GF-D8 (cell line): ENCODE measurements around the gene GNL1.
A peak's percentile ranks its signal among the peaks of the same experiment; 100 is the strongest.

Experiments
- DNase-seq: peaks from one replicate; lab custom pipeline; 2025; lab: John Stamatoyannopoulos, UW

The GNL1 gene

DNA sequence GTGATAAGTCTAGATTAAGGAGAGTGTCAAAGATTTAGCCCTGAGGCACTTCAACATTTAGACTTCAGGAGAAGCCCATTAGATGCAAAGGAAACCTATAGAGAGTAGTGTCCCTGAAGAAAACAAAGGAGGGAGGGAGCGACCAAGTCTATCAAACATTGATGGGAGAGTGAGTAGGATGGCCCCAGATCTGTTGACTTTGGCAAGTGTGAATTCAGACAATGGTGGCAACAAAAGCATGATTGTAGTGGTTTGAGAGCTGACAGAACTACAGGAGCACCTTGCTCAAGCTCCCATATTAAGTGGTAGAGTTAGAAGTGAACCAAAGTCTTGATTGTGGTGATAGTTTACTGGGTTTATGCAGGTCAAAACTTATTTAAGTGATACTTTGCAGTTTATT, 14.0 kb upstream of the GNL1 start:
- no peak for DNase-seq

DNA sequence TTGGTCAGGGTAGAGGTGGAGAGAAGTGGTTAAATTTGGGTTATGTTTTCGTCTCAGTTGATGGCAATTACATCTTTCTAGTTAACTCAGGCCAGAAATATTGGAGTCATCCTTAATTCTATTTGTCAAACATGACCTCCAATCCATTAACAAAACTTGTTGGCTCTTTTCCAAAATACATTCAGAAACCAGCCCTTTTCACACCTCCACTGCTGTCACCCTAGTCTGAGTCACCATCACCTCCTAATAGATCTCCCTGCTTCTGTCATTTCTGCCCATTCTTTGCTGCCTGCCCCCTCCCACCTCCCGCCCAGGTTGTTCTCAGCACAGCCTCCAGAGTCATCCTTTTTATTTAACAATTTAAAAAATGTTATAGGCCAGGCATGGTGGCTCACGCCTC, 12.0 kb upstream of the GNL1 start:
- no peak for DNase-seq

DNA sequence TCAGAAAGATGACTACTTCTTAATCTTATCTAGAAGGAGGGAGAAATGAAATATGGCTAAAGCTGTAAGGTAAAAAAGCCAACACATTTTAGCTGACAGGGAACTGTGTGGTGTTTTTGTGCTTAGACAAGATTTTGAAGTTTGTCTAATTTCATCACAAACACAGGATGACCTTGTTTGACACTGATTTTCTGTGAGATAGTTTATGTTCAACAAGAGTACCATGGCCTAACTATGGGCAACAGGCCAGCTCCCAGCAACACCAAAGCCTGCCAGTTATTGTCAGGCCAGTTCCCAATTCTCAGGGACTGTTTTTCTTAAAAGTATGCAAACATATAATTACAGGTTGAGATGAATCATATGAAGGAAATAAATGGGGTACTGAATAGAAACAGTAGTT, 9.5 kb upstream of the GNL1 start:
- DNase-seq: no peak

DNA sequence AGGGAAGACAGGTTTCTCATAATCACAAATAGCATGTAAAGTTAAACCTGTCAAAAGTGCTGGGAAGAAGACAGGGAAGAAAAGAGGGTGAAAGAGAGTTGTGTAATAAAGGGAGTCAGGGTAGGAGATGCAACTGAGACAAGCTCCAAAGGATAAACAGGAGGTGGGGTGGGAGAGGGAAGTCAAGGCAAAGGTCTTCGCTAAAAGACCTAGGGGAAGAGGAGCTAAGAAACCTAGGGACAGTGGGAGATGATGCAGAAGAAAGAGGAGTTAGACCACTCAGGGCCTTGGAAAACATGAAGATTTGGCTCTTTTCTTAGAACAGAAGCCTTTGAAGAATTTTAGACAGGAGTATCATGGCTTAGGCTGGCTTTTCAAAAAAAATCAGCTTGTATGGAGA, 7.8 kb upstream of the GNL1 start:
- no peak for DNase-seq

DNA sequence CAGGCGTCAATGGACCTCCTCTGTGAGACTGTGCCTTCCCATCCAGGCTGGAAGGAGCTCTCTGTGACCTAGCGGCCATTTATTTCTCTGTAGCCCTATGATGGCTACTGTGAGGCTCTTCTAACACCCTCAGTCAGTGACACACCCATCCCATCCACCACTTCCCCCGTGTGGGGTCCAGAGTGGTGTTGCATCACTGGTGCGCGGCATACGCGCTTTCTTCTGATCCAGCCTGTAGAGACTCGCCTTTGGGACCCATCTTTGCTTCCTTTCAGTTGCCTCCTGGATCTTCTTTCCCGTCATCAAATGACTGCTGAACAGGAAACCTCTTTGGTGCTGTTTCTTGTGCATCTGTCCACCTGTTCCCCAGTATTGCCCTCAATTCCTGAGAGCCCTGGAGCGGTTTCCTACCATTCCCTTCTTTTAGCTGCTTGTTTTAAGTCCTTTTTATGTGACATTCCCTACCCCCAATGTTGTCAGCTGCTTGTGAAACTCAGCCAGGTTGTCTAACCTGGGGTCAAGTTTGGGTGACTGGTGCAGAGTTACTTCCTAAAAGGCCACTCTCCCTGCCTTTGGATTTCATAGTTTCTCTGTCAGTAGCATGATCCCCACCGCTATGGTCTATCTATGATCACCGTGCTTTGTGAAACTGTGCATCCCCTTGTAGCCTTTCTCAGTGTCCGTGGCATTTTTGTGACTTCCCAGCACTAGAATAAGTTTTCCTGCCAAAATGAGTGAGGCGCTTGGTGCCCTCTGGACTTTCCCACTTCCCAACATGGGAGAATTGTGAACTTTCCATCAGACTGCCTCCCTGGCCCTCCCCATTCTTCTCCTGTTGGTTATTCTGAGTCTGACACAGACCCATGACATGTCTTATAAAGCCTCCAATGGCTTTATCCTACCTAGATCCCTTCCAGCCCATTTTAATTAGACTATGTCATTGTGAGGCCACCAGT, 6.5 kb upstream of the GNL1 start:
- no peak for DNase-seq

DNA sequence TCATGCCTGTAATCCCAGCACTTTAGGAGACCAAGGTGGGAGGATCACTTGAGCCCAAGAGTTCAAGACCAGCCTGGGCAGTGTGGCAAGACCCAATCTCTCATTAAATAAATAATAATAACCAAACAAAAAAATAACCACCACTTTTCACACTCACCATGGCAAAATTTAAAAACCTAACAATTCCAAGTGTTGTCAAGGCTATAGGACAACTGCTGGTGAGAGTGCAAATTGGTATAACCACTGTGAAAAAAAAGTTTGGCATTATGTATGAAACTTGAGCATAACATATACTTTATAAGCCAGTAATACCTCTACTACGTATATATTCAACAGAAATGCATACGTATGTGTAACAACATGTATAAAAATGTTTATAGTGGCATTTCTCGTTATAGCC, 4.6 kb upstream of the GNL1 start:
- no peak for DNase-seq

DNA sequence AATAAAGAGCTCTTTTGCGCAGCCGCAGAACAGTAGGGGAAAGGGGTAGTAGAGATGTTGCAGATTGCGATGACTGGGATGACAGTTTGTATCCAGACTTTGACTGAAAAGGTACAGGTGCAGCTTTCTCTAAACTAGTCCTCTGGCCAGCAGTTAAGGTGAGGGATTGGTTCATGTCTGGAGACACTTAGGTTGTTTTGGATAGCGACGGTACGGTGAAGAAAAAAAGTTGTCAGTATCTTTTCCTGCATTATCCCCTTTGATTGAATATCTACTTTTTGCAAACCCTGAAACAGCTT, 1.3 kb upstream of the GNL1 start:
- peak; percentile 36 for DNase-seq

DNA sequence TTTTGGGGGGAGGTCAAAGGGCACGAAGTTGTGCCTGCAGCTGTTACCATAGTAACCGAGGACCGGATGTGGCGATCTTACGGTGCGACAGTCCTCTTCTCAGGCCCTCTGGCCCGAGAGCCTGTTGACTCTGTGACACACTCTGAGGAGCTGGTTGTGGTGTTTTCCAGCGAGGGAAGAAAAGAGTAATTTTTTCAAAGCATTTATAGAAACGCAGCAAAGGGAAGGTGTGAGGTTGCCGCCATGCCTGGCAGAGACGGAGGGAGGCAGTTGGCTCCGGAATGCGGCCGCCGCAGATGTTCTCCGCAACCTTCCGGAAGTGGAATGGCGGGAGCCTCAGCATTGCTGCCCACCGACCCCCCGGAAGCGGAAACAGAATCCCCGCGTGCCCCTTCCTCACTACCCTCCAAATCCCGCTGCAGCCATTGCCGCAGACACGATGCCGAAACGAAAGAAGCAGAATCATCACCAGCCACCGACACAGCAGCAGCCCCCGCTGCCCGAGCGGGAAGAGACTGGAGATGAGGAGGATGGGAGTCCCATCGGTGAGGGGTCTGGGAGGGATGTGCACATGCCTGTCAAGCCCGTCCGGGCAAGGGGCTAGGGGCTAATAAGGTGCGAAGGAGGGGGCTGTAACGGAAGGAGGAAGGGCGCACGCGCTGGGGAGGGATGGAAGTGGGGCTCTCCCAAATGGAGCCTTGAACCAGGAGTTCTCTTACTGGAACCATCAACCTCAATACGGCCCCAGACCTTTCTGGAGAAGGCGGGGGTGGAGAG, 805 bp upstream of the GNL1 start, which contains the start of gene PRR3:
TSS of gene PRR3 (plus strand) at position 390 of the 777 bp plus-strand sequence. CDS start at position 440, 50 bp downstream.
- DNase-seq: peak; percentile 74

DNA sequence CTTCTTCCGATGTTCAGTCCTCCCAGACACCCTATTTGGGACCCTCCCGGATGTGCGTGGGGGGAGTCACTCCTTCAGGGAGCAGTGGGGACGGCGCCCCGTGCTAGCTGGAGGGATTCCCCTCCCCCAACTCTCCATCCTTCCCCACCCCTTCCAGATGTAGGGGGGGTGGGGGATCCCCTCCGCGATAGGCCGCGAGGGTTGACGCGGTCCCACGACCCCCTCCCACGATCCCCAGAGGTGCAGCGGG, 548 bp downstream of the GNL1 start:
- DNase-seq: no peak

DNA sequence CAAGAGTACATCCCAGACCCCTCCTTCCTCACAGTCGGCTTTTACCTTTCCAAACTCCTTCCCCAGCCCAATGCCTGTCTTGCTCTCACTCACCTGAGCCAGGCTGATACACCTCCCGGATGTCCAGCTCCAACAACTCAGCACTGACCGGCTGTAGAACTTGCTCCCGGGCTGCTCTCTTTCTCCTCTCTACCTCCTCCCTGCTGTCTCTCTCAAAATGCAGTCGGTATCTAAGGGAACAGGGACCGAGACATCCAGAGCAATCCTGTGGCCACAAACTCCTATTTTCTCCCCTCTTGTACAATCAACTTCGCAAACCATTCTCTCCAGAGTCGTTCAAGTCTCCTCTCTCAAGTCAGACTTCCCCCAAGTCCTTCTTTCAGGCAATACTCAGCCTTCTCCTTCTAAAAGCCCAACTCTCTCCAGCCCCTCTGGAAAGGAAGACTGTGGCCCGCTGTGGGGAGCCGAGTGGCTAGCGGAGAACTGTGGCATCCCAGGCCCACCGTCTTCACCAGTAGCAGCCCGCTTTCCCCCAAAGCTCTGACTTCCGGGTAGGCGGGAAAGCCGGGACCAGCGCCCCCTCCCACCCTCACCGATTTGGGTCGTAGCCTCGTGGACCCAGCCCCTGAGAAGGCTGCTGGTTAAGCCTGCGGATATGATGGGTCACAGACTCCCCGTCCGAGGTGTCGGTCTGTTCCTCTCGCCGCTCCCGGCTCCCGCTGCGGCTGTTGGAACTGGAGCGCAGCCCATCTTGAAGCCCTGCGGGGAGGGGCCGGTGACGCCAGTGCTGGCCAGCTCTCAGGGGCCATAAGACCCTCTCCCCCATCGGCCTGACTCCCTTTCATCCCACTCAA, 1.1 kb downstream of the GNL1 start:
- DNase-seq: no peak

DNA sequence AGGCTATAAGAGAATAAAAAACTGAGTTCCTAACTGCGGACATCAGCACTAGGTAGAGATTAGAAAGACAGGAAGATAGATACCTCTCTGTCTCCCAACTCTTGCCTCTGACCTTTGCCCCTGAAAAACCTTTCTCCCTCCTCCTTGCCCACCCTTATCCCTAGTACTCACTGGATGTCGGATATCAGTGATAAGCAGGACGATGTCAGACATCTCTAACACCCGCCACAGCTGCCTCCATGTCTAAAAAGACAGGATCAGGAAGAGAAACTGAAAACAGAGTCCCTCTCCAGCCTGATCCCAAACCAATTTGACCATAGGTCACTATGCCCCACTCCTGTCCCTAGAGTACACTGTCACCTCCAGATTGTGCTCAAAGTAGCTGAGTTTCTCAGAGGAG, 1.9 kb downstream of the GNL1 start:
- no peak for DNase-seq

DNA sequence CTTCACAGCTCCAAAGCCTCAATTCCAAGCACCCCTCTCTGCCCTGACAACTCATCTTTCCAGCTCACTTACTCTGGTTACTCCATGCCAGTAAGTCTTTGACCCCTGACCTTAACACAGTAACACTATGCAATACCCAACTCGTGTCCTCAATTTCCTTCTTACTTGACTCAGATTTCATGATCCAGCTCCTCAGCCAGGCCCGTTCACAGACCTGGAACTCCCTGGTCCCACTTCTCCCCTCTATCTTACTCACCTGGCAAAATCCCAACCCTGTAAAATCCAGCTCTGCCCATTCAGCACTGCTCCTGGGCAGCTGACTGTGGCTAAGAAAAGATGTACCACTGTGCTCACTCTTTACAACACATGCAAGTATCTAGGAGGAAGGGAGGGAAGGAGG, 7.9 kb downstream of the GNL1 start:
- no peak for DNase-seq

DNA sequence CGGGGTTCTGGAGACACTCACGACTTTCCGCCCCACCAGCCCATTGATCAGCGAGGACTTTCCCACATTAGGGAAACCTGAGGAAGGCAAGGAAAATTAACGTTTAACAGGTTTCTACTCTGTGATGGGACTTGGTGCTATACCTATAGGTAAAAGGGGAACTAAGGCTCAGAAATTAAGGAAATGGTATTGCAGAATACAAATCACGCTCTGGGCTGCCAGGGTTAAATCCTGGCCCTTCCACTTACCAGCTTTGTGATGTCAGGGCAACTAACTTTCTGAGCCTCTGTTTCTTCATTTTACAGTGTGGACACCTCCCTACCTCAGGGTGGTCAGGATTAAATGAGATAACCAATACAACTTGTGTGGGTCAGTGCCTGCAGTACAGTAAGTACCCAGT, 8.8 kb downstream of the GNL1 start:
- peak; percentile 25 for DNase-seq

DNA sequence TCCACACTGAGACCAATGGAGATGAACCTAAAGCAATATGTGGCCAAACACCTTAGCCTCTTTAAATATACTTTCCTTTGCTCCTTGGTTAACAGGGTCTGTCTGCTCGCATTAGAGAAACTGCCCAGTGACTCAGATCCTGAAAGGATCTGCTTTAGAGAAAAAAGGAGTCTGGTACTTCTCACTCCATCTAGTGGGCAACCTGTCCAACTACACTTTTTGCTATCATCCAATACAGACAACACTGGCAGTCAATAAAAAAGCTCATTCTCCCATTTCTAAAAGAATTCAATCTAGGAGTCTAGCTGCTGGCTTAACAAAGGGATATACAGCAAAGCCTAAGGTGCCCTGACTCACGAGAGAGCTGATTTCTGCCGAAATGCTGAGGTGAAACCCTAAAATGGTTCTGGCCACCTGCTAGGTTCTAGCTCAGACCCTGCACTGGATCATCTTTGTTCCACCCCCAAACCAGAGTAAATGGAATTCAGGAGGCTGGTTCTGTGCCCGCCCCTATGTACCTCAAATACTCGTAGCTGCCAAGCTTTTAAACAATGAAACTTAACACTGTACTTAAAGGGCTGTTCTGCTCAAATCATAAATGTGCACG, 11.5 kb downstream of the GNL1 start:
- DNase-seq: peak; percentile 6

DNA sequence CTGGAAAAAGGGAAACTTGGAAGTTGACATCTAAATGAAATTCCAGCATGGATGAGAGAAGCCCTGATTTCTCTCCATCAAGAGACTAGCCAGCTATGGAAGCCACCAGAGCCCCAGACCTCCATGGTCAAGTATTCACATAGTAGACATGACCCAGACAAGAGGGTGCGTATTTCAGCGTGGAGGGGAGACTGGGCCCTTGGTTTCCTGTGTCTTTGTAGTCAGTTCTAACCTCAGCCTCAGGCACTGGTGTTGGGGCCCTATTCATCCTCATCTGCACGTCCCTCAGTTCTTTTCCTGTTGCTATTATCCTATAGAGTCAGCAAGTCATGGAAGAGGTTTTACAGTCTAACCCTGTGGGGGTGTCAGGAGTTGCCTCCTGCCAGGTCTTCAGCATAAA, 12.5 kb downstream of the GNL1 start:
- DNase-seq: no peak

DNA sequence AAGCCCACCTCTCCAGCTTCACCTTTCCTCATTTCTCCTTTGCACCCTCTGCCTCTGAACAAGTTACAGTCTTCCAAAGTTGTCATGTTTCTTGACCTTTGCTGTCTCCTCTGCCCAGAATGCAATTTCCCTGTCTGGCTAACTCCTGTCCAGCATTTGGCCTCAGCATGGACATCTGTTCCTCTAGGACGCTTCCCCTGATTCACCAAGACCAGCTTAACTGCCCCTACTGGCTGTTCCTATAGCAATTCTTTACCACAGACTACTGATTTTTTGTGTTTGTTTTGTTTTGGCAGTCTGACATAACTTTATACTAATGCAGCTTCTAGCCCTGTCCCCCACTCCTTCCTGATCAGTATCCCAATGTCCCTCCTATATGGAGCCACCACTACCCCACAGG, 13.4 kb downstream of the GNL1 start:
- DNase-seq: no peak

DNA sequence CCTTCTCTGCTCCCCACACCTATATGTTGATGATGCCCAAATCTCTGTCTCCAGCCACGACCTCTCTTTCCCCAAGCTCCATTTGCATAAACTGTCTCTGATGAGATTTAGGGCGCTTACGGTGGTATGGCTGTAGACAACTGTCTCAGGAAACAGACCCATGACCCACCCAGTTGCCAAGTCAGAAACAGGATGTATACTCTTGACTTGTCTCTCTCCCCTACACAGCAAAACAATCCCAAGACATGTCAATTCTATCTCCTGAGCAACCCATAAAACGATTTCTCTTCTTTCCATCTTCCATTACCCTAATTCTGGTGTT, 13.9 kb downstream of the GNL1 start:
- no peak for DNase-seq

DNA sequence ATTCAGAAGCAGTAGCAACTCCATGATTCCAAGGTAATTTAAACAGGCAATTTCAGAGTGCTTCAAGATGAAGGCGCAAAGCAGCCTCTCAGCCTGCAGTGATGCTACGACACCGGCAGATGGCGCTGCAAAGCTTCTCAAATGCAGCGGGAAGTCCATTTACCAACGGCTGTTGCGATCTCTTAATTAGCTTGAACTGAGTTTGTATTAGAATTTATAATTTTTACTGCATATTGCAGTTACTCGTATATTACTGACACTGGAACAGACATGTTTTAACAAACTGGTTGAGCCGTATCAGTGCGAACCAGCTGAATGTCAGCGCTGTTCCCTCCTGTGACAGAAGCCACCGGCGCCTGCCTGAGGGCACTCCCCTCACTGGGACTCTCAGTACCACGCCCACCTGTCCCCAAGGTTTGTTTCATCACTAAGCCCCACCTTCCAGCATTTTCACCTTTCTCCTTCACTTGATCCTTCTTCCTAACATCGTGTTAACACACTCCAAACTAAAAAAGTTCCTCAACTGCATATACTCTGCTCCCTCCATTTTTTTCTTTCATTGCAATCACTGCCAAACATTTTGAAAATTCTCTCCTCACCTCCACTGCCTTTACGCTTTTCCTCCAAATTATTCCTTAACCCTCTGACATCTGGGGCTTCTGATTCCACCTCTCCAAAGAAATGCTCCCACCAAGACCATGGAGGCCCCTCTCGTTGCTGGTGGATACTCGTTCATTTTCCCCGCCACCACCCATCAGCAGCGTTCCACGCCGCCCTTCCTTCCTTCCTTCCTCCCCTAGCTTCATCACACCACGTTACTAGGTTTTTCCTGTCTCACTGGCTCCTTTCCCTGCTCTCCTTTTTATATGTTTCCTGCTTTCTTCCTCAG, 14.5 kb downstream of the GNL1 start:
- peak; percentile 42 for DNase-seq

DNA sequence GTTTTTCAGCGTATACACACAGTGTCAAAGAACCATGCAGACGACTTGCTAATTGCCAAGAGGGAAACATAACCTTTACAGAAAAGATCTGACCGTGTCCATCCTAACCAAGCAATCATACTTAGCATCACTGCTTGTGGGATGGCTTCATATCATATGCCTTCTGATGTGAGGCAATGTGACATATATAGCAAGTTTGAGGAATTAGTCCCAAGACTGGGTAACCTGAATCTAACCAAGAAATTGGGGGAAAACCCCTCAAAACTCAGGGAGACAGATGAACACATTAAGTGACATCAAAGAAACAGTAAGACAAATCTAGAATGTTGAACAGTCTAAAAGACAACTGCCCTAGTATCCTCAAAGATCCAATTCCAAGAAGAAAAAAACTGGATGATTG, 18.4 kb downstream of the GNL1 start:
- no peak for DNase-seq

DNA sequence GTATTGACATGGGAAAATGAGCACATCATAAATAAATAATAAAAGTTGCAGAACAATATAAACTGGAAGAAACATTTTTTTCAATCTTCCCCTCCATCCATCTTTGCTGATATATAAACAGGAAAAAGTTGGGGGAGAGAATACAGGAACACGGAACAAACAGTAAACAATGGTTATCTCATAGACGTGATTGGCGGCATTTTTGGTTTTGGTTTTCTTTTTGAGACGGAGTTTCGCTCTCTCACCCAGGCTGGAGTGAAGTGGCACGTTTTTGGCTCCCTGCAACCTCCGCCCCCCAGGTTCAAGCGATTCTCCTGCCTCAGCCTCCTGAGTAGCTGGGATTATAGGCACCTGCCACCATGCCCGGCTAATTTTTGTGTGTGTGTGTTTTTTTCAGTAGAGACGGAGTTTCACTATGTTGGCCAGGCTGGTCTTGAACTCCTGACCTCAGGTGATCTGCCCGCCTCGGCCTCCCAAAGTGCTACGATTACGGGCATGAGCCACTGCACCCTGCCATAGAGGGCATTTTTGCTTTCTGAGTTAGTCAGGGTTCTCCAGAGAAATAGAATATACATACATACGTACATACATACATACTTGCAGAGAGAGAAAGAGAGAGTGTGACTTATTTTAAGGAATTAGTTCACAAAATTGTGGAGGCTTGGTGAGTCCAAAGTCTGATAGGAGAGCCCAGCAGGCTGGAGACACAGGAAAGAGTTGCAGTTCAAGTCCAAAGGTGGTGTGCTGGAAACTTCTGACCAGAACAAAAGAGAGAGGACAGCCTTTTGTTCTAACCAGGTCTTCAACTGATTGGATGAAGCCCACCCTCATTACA, 22.6 kb downstream of the GNL1 start:
- no peak for DNase-seq

DNA sequence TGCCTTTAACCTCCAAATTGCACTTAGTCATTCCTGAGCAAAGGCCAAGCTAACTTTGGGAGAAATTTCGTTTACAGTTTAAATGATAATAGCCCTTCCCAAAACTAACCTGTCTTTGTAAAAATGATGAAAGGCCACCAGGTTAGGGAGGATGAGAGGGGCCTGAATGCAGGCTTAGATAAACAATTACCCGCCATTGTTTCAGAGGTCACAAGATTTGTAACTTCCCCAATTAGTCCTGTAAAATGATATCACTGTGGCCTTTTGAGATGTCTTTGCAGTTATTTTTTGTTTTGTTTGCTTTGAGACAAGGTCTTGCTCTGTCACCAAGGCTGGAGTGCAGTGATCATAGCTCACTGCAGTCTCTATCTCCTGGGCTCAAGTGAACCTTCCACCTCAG, 26.3 kb downstream of the GNL1 start:
- peak; percentile 28 for DNase-seq
